HUDEP-2 (cell line): ENCODE results near the gene CA10.
A peak's percentile ranks its signal among the peaks of the same experiment; 100 is the strongest.

Experiments used
- DNase-seq, 76 experiments: peaks; one replicate each; lab custom pipeline; 2025; ENCODE audit not compliant: unreplicated experiment in 76 of 76; lab: John Stamatoyannopoulos, UW

The CA10 gene

GRCh38 chr17:51793686-51794085, 364.8 kb downstream of the CA10 start:
- no peak for DNase-seq

- no peak for DNase-seq
Observed at GRCh38 chr17:51778842-51779241, 379.7 kb downstream of the CA10 start.

- no peak for DNase-seq
Observed at GRCh38 chr17:51770027-51770759, 388.3 kb downstream of the CA10 start.

- no peak for DNase-seq
Observed at GRCh38 chr17:51769231-51769630, 389.3 kb downstream of the CA10 start.

- no peak for DNase-seq
Observed at GRCh38 chr17:51768706-51769105, 389.8 kb downstream of the CA10 start.

- no peak for DNase-seq
Observed at GRCh38 chr17:51767287-51767686, 391.2 kb downstream of the CA10 start.

GRCh38 chr17:51765282-51766135, 393.0 kb downstream of the CA10 start:
- no peak for DNase-seq

GRCh38 chr17:51764387-51764971, 394.0 kb downstream of the CA10 start:
- DNase-seq = peak in 37 of 76 experiments; percentile 1 to 57 (median 15)

- no peak for DNase-seq
Observed at GRCh38 chr17:51763058-51763457, 395.5 kb downstream of the CA10 start.

- no peak for DNase-seq
Observed at GRCh38 chr17:51761105-51761504, 397.4 kb downstream of the CA10 start.

- no peak for DNase-seq
Observed at GRCh38 chr17:51759260-51759659, 399.3 kb downstream of the CA10 start.

GRCh38 chr17:51751072-51751471, 407.4 kb downstream of the CA10 start:
- DNase-seq = no peak

GRCh38 chr17:51748749-51749604, 409.5 kb downstream of the CA10 start:
- no peak for DNase-seq

GRCh38 chr17:51746421-51746820, 412.1 kb downstream of the CA10 start:
- DNase-seq = no peak

GRCh38 chr17:51745993-51746392, 412.5 kb downstream of the CA10 start:
- no peak for DNase-seq

GRCh38 chr17:51743477-51743876, 415.0 kb downstream of the CA10 start:
- no peak for DNase-seq

- no peak for DNase-seq
Observed at GRCh38 chr17:51742571-51742970, 415.9 kb downstream of the CA10 start.

GRCh38 chr17:51741458-51741857, 417.1 kb downstream of the CA10 start:
- DNase-seq = no peak

GRCh38 chr17:51740531-51740930, 418.0 kb downstream of the CA10 start:
- DNase-seq = no peak

- no peak for DNase-seq
Observed at GRCh38 chr17:51739245-51739886, 419.1 kb downstream of the CA10 start.
